NB4 (cell line): Measurements from ENCODE around the gene MCCC1.

ENCODE experiments used
- CTCF ChIP-seq: IDR thresholded peaks from one replicate; pipeline ENCODE4 v1.5.1; 2012; ENCODE audit warnings: low read depth, low read length
- MAX ChIP-seq: IDR thresholded peaks from 2 replicates; pipeline ENCODE4 v1.6.1; 2011; ENCODE audit warnings: low read depth, low read length
- MYC ChIP-seq: IDR thresholded peaks from 2 replicates; pipeline ENCODE4 v1.6.1; 2011; ENCODE audit warnings: low read depth, low read length
- POLR2A ChIP-seq: IDR thresholded peaks from 2 replicates; pipeline ENCODE4 v1.6.1; 2011; ENCODE audit warnings: mild to moderate bottlenecking; ENCODE audit not compliant: insufficient read length; ENCODE audit errors: extremely low read depth

- TF ChIP-seq CTCF (no peak), POLR2A (no peak), MYC (no peak), MAX (no peak)
These were observed 130.0 kb downstream of the MCCC1 start for GRCh38 chr3:182969277-182969676.
